ENCODE results near the gene CHST14. TPM values are rescaled to one million over a fixed set of nuclear protein-coding genes. Genes with fewer than 3 reads are reported as not detected.

CHST14 gene
- total and polyA plus RNA-seq, 4 donors: 9.8 to 20.0 (median 12.0) TPM

- peaks cover 0 to 1% (median 0%) of the 10 kb centered on the region in 5 donors for H3K4me1 ChIP-seq (ENCODE audit: control insufficient read depth in 5 of 5, insufficient read depth in 5 of 5, low read length in 5 of 5)
- H3K27ac ChIP-seq (ENCODE audit: low read depth in 1 of 2, low read length in 1 of 2): no peak overlapping the region
- H3K9ac ChIP-seq (ENCODE audit: insufficient read depth in 1 of 2, low read length in 2 of 2): no peak overlapping the region
- H3K4me3 ChIP-seq: no peak overlapping the region
- no peaks in the 10 kb centered on the region for H3K36me3 ChIP-seq (ENCODE audit: control insufficient read depth in 4 of 4, insufficient read depth in 4 of 4, low read length in 4 of 4)
- ATAC-seq (ENCODE audit: insufficient read depth, low FRiP score): no peak
- TF ChIP-seq, protein P1, sequence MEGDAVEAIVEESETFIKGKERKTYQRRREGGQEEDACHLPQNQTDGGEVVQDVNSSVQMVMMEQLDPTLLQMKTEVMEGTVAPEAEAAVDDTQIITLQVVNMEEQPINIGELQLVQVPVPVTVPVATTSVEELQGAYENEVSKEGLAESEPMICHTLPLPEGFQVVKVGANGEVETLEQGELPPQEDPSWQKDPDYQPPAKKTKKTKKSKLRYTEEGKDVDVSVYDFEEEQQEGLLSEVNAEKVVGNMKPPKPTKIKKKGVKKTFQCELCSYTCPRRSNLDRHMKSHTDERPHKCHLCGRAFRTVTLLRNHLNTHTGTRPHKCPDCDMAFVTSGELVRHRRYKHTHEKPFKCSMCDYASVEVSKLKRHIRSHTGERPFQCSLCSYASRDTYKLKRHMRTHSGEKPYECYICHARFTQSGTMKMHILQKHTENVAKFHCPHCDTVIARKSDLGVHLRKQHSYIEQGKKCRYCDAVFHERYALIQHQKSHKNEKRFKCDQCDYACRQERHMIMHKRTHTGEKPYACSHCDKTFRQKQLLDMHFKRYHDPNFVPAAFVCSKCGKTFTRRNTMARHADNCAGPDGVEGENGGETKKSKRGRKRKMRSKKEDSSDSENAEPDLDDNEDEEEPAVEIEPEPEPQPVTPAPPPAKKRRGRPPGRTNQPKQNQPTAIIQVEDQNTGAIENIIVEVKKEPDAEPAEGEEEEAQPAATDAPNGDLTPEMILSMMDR (IDR thresholded peaks at IDR 0.05; ENCODE audit: control extremely low read depth, extremely low read depth): no peak
- no peaks in the 10 kb centered on the region for H3K27me3 ChIP-seq (ENCODE audit: control insufficient read depth in 3 of 3, insufficient read depth in 3 of 3, low read length in 2 of 3)
- DNase-seq: no peak
- H3K9me3 ChIP-seq (ENCODE audit: control insufficient read depth in 4 of 4, insufficient read depth in 3 of 4, low read length in 3 of 4): no peaks in the 10 kb centered on the region
Observed at GRCh38 chr15:40479024-40479423, 8.2 kb downstream of the CHST14 start.

- Histone ChIP-seq H3K4me1 (ENCODE audit: control insufficient read depth in 5 of 5, insufficient read depth in 5 of 5, low read length in 5 of 5) (peaks cover 0 to 1% (median 0%) of the 10 kb centered on the region in 5 donors), H3K9me3 (ENCODE audit: control insufficient read depth in 4 of 4, insufficient read depth in 3 of 4, low read length in 3 of 4) (no peaks in the 10 kb centered on the region), H3K9ac (ENCODE audit: insufficient read depth in 1 of 2, low read length in 2 of 2) (no peak overlapping the region), H3K27me3 (ENCODE audit: control insufficient read depth in 3 of 3, insufficient read depth in 3 of 3, low read length in 2 of 3) (no peaks in the 10 kb centered on the region), H3K4me3 (no peak overlapping the region), H3K36me3 (ENCODE audit: control insufficient read depth in 4 of 4, insufficient read depth in 4 of 4, low read length in 4 of 4) (no peaks in the 10 kb centered on the region), H3K27ac (ENCODE audit: low read depth in 1 of 2, low read length in 1 of 2) (no peak overlapping the region)
- no peak for ATAC-seq (ENCODE audit: insufficient read depth, low FRiP score)
- TF ChIP-seq, protein P1 (IDR thresholded peaks at IDR 0.05; ENCODE audit: control extremely low read depth, extremely low read depth): no peak
- DNase-seq: peak in 1 of 3 donors; percentile 2
- 88 to 95% methylated on average over 1 of the region's 1 CpG for WGBS, 2 donors
Observed at GRCh38 chr15:40481341-40482074, 10.7 kb downstream of the CHST14 start.

GRCh38 chr15:40483919-40484318, 13.1 kb downstream of the CHST14 start:
- no peak for ATAC-seq (ENCODE audit: insufficient read depth, low FRiP score)
- TF ChIP-seq, protein P1 (IDR thresholded peaks at IDR 0.05; ENCODE audit: control extremely low read depth, extremely low read depth): no peak
- 95 to 100% methylated on average over 2 of the region's 2 CpGs for WGBS, 2 donors
- H3K27ac ChIP-seq (ENCODE audit: low read depth in 1 of 2, low read length in 1 of 2): no peak overlapping the region
- H3K36me3 ChIP-seq (ENCODE audit: control insufficient read depth in 4 of 4, insufficient read depth in 4 of 4, low read length in 4 of 4): no peaks in the 10 kb centered on the region
- H3K9ac ChIP-seq (ENCODE audit: insufficient read depth in 1 of 2, low read length in 2 of 2): no peak overlapping the region
- H3K27me3 ChIP-seq (ENCODE audit: control insufficient read depth in 3 of 3, insufficient read depth in 3 of 3, low read length in 2 of 3): no peaks in the 10 kb centered on the region
- H3K4me3 ChIP-seq: no peak overlapping the region
- no peaks in the 10 kb centered on the region for H3K9me3 ChIP-seq (ENCODE audit: control insufficient read depth in 4 of 4, insufficient read depth in 3 of 4, low read length in 3 of 4)
- no peak for DNase-seq
- no peaks in the 10 kb centered on the region for H3K4me1 ChIP-seq (ENCODE audit: control insufficient read depth in 5 of 5, insufficient read depth in 5 of 5, low read length in 5 of 5)

Data from lung (tissue), 12 donors.